HepG2 (cell line): Measurements from ENCODE around the gene GPR89A. TPM values are rescaled to one million over a fixed set of nuclear protein-coding genes. Genes with fewer than 3 reads are reported as not detected.

Experiments used
- CBX2 ChIP-seq, 2 experiments: fragments of 200-600 bp in 1 of 2; sonication (generic); formaldehyde crosslinking in 1 of 2; IDR thresholded peaks; 2 replicates each; pipeline versions ENCODE4 v1.7.0 to v1.8.1; 2018 to 2022; ENCODE audit warnings: low read depth in 2 of 2, low read length in 1 of 2, mild to moderate bottlenecking in 1 of 2, missing genetic modification reagents in 1 of 2
- KDM3A ChIP-seq: IDR thresholded peaks from 2 replicates; pipeline ENCODE4 v1.6.1; 2018; ENCODE audit warnings: low read depth, missing compliant biosample characterization
- MYC ChIP-seq: sonication (generic); formaldehyde crosslinking; IDR thresholded peaks from 2 replicates; pipeline ENCODE4 v1.9.0; 2021; ENCODE audit warnings: missing genetic modification reagents, borderline replicate concordance
- NFYB ChIP-seq: sonication (generic); formaldehyde crosslinking; IDR thresholded peaks from 2 replicates; pipeline ENCODE4 v1.4.0; 2020; ENCODE audit warnings: missing genetic modification reagents
- SMAD1 ChIP-seq: sonication (generic); formaldehyde crosslinking; IDR thresholded peaks from 2 replicates; pipeline ENCODE4 v1.4.0; 2020; ENCODE audit warnings: missing genetic modification reagents, low read depth, mild to moderate bottlenecking, borderline replicate concordance
- SNAPC5 ChIP-seq: sonication (generic); formaldehyde crosslinking; IDR thresholded peaks from 2 replicates; pipeline ENCODE4 v1.8.1; 2023; ENCODE audit warnings: mild to moderate bottlenecking, missing genetic modification reagents, borderline replicate concordance
- TBL1XR1 ChIP-seq: fragments of 150-350 bp; IDR thresholded peaks from 2 replicates; pipeline ENCODE4 v1.6.1; 2014; ENCODE audit warnings: borderline replicate concordance, low read length; ENCODE audit not compliant: partially characterized antibody
- WIZ ChIP-seq: sonication (generic); formaldehyde crosslinking; IDR thresholded peaks from 2 replicates; pipeline ENCODE4 v1.5.1; 2020; ENCODE audit warnings: mild to moderate bottlenecking, missing genetic modification reagents
- ZFP36 ChIP-seq: fragments of 150-350 bp; IDR thresholded peaks from 2 replicates; pipeline ENCODE4 v1.6.1; 2018; ENCODE audit warnings: borderline replicate concordance, low read length, low read depth; ENCODE audit not compliant: partially characterized antibody
- ZHX1 ChIP-seq: sonication (generic); formaldehyde crosslinking; IDR thresholded peaks from 2 replicates; pipeline ENCODE4 v1.8.1; 2022; ENCODE audit warnings: low read depth, mild to moderate bottlenecking, missing genetic modification reagents
- ZNF101 ChIP-seq: sonication (generic); formaldehyde crosslinking; IDR thresholded peaks from 2 replicates; pipeline ENCODE4 v1.4.0; 2020; ENCODE audit warnings: mild to moderate bottlenecking, low read depth, missing genetic modification reagents, borderline replicate concordance
- ZNF17 ChIP-seq: sonication (generic); formaldehyde crosslinking; IDR thresholded peaks from 2 replicates; pipeline ENCODE4 v1.5.0; 2020; ENCODE audit warnings: mild to moderate bottlenecking, missing genetic modification reagents
- ZNF281 ChIP-seq: sonication (generic); formaldehyde crosslinking; IDR thresholded peaks from 2 replicates; pipeline ENCODE4 v1.4.0; 2020; ENCODE audit warnings: missing genetic modification reagents, borderline replicate concordance
- ZNF564 ChIP-seq: sonication (generic); formaldehyde crosslinking; IDR thresholded peaks from 2 replicates; pipeline ENCODE4 v1.8.1; 2023; ENCODE audit warnings: mild to moderate bottlenecking, missing genetic modification reagents
- ZNF775 ChIP-seq: sonication (generic); formaldehyde crosslinking; IDR thresholded peaks from 2 replicates; pipeline ENCODE4 v1.4.0; 2020; ENCODE audit warnings: missing genetic modification reagents, mild to moderate bottlenecking, moderate library complexity, borderline replicate concordance
- ZNF800 ChIP-seq: sonication (generic); formaldehyde crosslinking; IDR thresholded peaks from 2 replicates; pipeline ENCODE4 v1.4.0; 2020; ENCODE audit warnings: missing genetic modification reagents
- ZNF879 ChIP-seq: sonication (generic); formaldehyde crosslinking; IDR thresholded peaks from 2 replicates; pipeline ENCODE4 v1.8.1; 2023; ENCODE audit warnings: missing genetic modification reagents
- ZXDC ChIP-seq: sonication (generic); formaldehyde crosslinking; IDR thresholded peaks from 2 replicates; pipeline ENCODE4 v1.5.0; 2020; ENCODE audit warnings: mild to moderate bottlenecking, missing genetic modification reagents
- polyA plus RNA-seq, 8 experiments: library from polyadenylated mRNA; depleted of rRNA in 3 of 8; stranded (reverse) in 7 of 8; unstranded in 1 of 8; fragments of >200 nt; fragmentation: Illumina TruSeq in 4 of 8; extraction: Trizol in 4 of 8; gene quantifications; 2 replicates each; pipeline versions ENCODE4 v1.2.1 to v1.2.3, GENCODE V29; 2011 to 2016; ENCODE audit warnings: low read depth in 4 of 8, missing spikeins in 1 of 8, mixed read lengths in 1 of 8; ENCODE audit not compliant: insufficient read depth in 1 of 8
- total RNA-seq, 5 experiments: library from RNA; depleted of rRNA; stranded (reverse); fragments of >200 nt; fragmentation: Illumina TruSeq; extraction: Trizol; gene quantifications; 2 replicates each; pipeline ENCODE4 v1.2.3, GENCODE V29; 2016; ENCODE audit warnings: low read depth in 1 of 5

GPR89A gene
- total and polyA plus RNA-seq, 2 of the 13 experiments (the other 11 are each of a cell fraction or from before 2014, with no cell fraction given), result 23.4 to 32.6 TPM

- TF ChIP-seq WIZ, result 0 out of 2 replicates have a peak, but pooled peaks have one; percentile 37
- no peak for TF ChIP-seq SMAD1 (CRISPR knock-in tag)
- TF ChIP-seq NFYB (CRISPR knock-in tag), result no peak
- TF ChIP-seq ZNF564, result no peak
- TF ChIP-seq ZHX1 (CRISPR knock-in tag), result no peak; the same call in 1 of the 2 replicates
- peak; percentile 71; the same call in 1 of the 2 replicates for TF ChIP-seq ZNF879
- TF ChIP-seq CBX2 (IDR thresholded peaks at IDR 0.05; ENCODE audit: low read depth, low read length), result no peak
- TF ChIP-seq CBX2 (CRISPR knock-in tag; IDR thresholded peaks at IDR 0.05; ENCODE audit: low read depth), result no peak
- TF ChIP-seq ZNF281 (CRISPR knock-in tag), result no peak
- TF ChIP-seq ZNF17, result no peak
- TF ChIP-seq ZXDC (CRISPR knock-in tag), result no peak; the same call in 1 of the 2 replicates
- TF ChIP-seq MYC (CRISPR knock-in tag), result peak; percentile 68; the same call in 1 of the 2 replicates
- 0 out of 2 replicates have a peak, but pooled peaks have one; percentile 52 for TF ChIP-seq KDM3A (CRISPR knock-in tag)
- peak; percentile 96; the same call in 1 of the 2 replicates for TF ChIP-seq ZNF775
- no peak for TF ChIP-seq ZNF101 (CRISPR knock-in tag)
- no peak for TF ChIP-seq ZFP36
- TF ChIP-seq ZNF800, result 0 out of 2 replicates have a peak, but pooled peaks have one; percentile 69
- TF ChIP-seq SNAPC5 (CRISPR knock-in tag), result no peak
- no peak for TF ChIP-seq TBL1XR1
Measured at GRCh38 chr1:145714524-145715111, 106.8 kb downstream of the GPR89A start (continued).
